HEK293 (cell line): Measurements from ENCODE around the gene KRT79.

Experiments
- CTCF ChIA-PET: fragments of 350-600 bp; formaldehyde crosslinking; extraction: SDS; loops from one replicate; lab custom pipeline; 2021; ENCODE audit warnings: antibody characterized with exemption; lab: Yijun Ruan, JAX
- POLR2A ChIA-PET: fragments of 300-600 bp; formaldehyde crosslinking; extraction: SDS; loops from one replicate; lab custom pipeline; 2020; ENCODE audit warnings: antibody characterized with exemption, inconsistent platforms; lab: Yijun Ruan, JAX
- H3K27ac ChIP-seq: fragments of 200-500 bp; sonication (Bioruptor generic); 2 replicates; pipeline ENCODE4 v1.5.1; 2014; ENCODE audit warnings: low read depth, low read length, control low read depth, inconsistent platforms; ENCODE audit errors: extremely low read depth
- H3K36me3 ChIP-seq, 2 experiments: fragments of 200-500 bp in 1 of 2; sonication (Bioruptor generic) in 1 of 2; 1 replicate in 1 of 2; 2 replicates in 1 of 2; pipeline ENCODE4 v1.5.1; 2014 to 2017; ENCODE audit warnings: inconsistent platforms in 2 of 2, low read length in 2 of 2; ENCODE audit not compliant: control insufficient read depth in 2 of 2, insufficient read depth in 1 of 2
- H3K4me1 ChIP-seq: fragments of 200-500 bp; sonication (Bioruptor generic); 2 replicates; pipeline ENCODE4 v1.5.1; 2014; ENCODE audit warnings: mild to moderate bottlenecking, low read length, inconsistent platforms; ENCODE audit not compliant: control insufficient read depth, insufficient read depth
- H3K4me3 ChIP-seq: 2 replicates; pipeline ENCODE4 v1.5.1; 2011; ENCODE audit warnings: low read depth, mild to moderate bottlenecking, control low read depth, low read length, moderate library complexity
- H3K9me3 ChIP-seq: fragments of 200-500 bp; sonication (Bioruptor generic); 2 replicates; pipeline ENCODE4 v1.5.1; 2014; ENCODE audit warnings: low read depth, low read length, inconsistent platforms; ENCODE audit not compliant: control insufficient read depth, insufficient read depth
- FEZF1 ChIP-seq: fragments of 450-650 bp; formaldehyde crosslinking; IDR thresholded peaks from 2 replicates; pipeline ENCODE4 v1.5.1; 2016; ENCODE audit warnings: missing biosample characterization, missing genetic modification characterization
- ZBTB1 ChIP-seq: fragments of 450-650 bp; formaldehyde crosslinking; IDR thresholded peaks from 2 replicates; pipeline ENCODE4 v1.5.1; 2016; ENCODE audit warnings: missing biosample characterization, missing genetic modification characterization
- ZBTB10 ChIP-seq: fragments of 450-650 bp; formaldehyde crosslinking; IDR thresholded peaks from 2 replicates; pipeline ENCODE4 v1.5.1; 2016; ENCODE audit warnings: missing biosample characterization, missing genetic modification characterization
- ZNF148 ChIP-seq: fragments of 450-650 bp; formaldehyde crosslinking; IDR thresholded peaks from 2 replicates; pipeline ENCODE4 v1.5.0; 2017; ENCODE audit warnings: missing biosample characterization, missing genetic modification characterization, borderline replicate concordance
- ZNF19 ChIP-seq: fragments of 450-650 bp; formaldehyde crosslinking; IDR thresholded peaks from 2 replicates; pipeline ENCODE4; 2016; ENCODE audit warnings: missing biosample characterization, missing genetic modification characterization, low read depth
- ZNF239 ChIP-seq: fragments of 450-650 bp; formaldehyde crosslinking; IDR thresholded peaks from 2 replicates; pipeline ENCODE4 v1.5.1; 2016; ENCODE audit warnings: missing biosample characterization, missing genetic modification characterization
- ZNF37A ChIP-seq: fragments of 450-650 bp; IDR thresholded peaks from 2 replicates; pipeline ENCODE4 v1.5.1; 2018; ENCODE audit warnings: missing biosample characterization, missing genetic modification characterization
- ZNF404 ChIP-seq: fragments of 450-650 bp; formaldehyde crosslinking; IDR thresholded peaks from 2 replicates; pipeline ENCODE4 v1.5.1; 2017; ENCODE audit warnings: missing biosample characterization, missing genetic modification characterization
- ZNF670 ChIP-seq: fragments of 450-650 bp; formaldehyde crosslinking; IDR thresholded peaks from 2 replicates; pipeline ENCODE4 v1.5.1; 2016; ENCODE audit warnings: missing biosample characterization, missing genetic modification characterization, low read depth
- TF ChIP-seq, protein P1 (sequence below): fragments of 450-650 bp; formaldehyde crosslinking; IDR thresholded peaks from 2 replicates; pipeline ENCODE4 v1.5.1; 2016; ENCODE audit warnings: missing biosample characterization, missing genetic modification characterization
- TF ChIP-seq, protein P2 (sequence below): fragments of 450-650 bp; formaldehyde crosslinking; IDR thresholded peaks from 2 replicates; pipeline ENCODE4 v1.5.1; 2016; ENCODE audit warnings: missing biosample characterization, missing genetic modification characterization, low read depth
- TF ChIP-seq, protein P3 (sequence below): fragments of 450-650 bp; formaldehyde crosslinking; IDR thresholded peaks from 2 replicates; pipeline ENCODE4 v1.5.1; 2016; ENCODE audit warnings: missing biosample characterization, missing genetic modification characterization

Gene KRT79

DNA sequence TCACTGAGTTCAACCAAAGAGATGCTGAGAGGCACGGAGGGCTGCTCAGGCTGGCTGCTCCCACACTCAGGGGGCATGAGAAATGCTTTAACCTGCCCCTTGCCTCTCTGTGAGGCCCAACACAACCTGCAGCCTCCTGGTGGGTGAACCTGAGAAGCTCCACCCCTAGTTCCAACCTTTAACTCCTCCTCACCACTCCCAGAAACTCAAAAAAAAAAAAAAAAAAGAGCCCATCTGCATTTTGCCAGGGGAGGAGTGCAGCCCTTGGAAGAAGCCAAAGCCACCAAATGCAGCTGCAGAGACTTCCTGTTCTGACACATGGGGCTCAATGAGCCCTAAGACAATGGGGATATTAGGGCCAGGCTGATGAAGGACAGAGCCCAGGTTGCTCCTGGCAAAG is 29.1 kb downstream of the KRT79 start (continued):
- TF ChIP-seq, protein P1, sequence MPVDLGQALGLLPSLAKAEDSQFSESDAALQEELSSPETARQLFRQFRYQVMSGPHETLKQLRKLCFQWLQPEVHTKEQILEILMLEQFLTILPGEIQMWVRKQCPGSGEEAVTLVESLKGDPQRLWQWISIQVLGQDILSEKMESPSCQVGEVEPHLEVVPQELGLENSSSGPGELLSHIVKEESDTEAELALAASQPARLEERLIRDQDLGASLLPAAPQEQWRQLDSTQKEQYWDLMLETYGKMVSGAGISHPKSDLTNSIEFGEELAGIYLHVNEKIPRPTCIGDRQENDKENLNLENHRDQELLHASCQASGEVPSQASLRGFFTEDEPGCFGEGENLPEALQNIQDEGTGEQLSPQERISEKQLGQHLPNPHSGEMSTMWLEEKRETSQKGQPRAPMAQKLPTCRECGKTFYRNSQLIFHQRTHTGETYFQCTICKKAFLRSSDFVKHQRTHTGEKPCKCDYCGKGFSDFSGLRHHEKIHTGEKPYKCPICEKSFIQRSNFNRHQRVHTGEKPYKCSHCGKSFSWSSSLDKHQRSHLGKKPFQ = no peak
- no peak for TF ChIP-seq FEZF1 (tag by site-specific recombination)

GRCh38 chr12:52802442-52802841 is 31.7 kb downstream of the KRT79 start:
- TF ChIP-seq ZBTB1 (tag by site-specific recombination) = no peak
- no peak for TF ChIP-seq ZBTB10 (tag by site-specific recombination)
- no peak for TF ChIP-seq ZNF404 (tag by site-specific recombination)
- no peak for TF ChIP-seq ZNF670 (tag by site-specific recombination)
- TF ChIP-seq, protein P2, sequence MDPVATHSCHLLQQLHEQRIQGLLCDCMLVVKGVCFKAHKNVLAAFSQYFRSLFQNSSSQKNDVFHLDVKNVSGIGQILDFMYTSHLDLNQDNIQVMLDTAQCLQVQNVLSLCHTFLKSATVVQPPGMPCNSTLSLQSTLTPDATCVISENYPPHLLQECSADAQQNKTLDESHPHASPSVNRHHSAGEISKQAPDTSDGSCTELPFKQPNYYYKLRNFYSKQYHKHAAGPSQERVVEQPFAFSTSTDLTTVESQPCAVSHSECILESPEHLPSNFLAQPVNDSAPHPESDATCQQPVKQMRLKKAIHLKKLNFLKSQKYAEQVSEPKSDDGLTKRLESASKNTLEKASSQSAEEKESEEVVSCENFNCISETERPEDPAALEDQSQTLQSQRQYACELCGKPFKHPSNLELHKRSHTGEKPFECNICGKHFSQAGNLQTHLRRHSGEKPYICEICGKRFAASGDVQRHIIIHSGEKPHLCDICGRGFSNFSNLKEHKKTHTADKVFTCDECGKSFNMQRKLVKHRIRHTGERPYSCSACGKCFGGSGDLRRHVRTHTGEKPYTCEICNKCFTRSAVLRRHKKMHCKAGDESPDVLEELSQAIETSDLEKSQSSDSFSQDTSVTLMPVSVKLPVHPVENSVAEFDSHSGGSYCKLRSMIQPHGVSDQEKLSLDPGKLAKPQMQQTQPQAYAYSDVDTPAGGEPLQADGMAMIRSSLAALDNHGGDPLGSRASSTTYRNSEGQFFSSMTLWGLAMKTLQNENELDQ (tag by site-specific recombination) = no peak
- TF ChIP-seq ZNF37A (tag by site-specific recombination) = no peak
- TF ChIP-seq ZNF148 (tag by site-specific recombination) = no peak
- CTCF ChIA-PET = interaction anchor here (0.7 to 1.2 kb wide), 3 partner anchors 11 to 77 kb away, joined by 3 to 4 read pairs (median 3); no protein-coding TSS in a partner anchor
- Histone ChIP-seq H3K4me3 (no peak overlapping the region), H3K27ac (no peak overlapping the region), H3K9me3 (no peaks in the 10 kb centered on the region), H3K4me1 (no peaks in the 10 kb centered on the region; the same call in 1 of the 2 replicates), H3K36me3 (no peaks in the 10 kb centered on the region)
- POLR2A ChIA-PET = no interaction called here

GRCh38 chr12:52801773-52802172 is 32.3 kb downstream of the KRT79 start:
- H3K27ac ChIP-seq = no peak overlapping the region
- TF ChIP-seq, protein P3, sequence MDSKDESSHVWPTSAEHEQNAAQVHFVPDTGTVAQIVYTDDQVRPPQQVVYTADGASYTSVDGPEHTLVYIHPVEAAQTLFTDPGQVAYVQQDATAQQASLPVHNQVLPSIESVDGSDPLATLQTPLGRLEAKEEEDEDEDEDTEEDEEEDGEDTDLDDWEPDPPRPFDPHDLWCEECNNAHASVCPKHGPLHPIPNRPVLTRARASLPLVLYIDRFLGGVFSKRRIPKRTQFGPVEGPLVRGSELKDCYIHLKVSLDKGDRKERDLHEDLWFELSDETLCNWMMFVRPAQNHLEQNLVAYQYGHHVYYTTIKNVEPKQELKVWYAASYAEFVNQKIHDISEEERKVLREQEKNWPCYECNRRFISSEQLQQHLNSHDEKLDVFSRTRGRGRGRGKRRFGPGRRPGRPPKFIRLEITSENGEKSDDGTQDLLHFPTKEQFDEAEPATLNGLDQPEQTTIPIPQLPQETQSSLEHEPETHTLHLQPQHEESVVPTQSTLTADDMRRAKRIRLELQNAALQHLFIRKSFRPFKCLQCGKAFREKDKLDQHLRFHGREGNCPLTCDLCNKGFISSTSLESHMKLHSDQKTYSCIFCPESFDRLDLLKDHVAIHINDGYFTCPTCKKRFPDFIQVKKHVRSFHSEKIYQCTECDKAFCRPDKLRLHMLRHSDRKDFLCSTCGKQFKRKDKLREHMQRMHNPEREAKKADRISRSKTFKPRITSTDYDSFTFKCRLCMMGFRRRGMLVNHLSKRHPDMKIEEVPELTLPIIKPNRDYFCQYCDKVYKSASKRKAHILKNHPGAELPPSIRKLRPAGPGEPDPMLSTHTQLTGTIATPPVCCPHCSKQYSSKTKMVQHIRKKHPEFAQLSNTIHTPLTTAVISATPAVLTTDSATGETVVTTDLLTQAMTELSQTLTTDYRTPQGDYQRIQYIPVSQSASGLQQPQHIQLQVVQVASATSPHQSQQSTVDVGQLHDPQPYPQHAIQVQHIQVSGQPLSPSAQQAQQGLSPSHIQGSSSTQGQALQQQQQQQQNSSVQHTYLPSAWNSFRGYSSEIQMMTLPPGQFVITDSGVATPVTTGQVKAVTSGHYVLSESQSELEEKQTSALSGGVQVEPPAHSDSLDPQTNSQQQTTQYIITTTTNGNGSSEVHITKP (tag by site-specific recombination) = peak; percentile 67
- TF ChIP-seq ZNF19 (tag by site-specific recombination) = no peak
- no peak for TF ChIP-seq ZNF239 (tag by site-specific recombination)
- H3K4me3 ChIP-seq = no peak overlapping the region
- ChIA-PET POLR2A (no interaction called here), CTCF (interaction anchor here (0.7 to 1.2 kb wide), 3 partner anchors 12 to 78 kb away, joined by 3 to 4 read pairs (median 3); no protein-coding TSS in a partner anchor)
- no peaks in the 10 kb centered on the region for H3K36me3 ChIP-seq
- no peaks in the 10 kb centered on the region for H3K9me3 ChIP-seq
- no peaks in the 10 kb centered on the region; the same call in 1 of the 2 replicates for H3K4me1 ChIP-seq
